ENCODE measurements around the gene TNFAIP8L2. TPM values are rescaled to one million over a fixed set of nuclear protein-coding genes. Genes with fewer than 3 reads are reported as not detected.

The TNFAIP8L2 gene
- polyA plus RNA-seq, 1 donor from 2014 or later: not detected

DNA sequence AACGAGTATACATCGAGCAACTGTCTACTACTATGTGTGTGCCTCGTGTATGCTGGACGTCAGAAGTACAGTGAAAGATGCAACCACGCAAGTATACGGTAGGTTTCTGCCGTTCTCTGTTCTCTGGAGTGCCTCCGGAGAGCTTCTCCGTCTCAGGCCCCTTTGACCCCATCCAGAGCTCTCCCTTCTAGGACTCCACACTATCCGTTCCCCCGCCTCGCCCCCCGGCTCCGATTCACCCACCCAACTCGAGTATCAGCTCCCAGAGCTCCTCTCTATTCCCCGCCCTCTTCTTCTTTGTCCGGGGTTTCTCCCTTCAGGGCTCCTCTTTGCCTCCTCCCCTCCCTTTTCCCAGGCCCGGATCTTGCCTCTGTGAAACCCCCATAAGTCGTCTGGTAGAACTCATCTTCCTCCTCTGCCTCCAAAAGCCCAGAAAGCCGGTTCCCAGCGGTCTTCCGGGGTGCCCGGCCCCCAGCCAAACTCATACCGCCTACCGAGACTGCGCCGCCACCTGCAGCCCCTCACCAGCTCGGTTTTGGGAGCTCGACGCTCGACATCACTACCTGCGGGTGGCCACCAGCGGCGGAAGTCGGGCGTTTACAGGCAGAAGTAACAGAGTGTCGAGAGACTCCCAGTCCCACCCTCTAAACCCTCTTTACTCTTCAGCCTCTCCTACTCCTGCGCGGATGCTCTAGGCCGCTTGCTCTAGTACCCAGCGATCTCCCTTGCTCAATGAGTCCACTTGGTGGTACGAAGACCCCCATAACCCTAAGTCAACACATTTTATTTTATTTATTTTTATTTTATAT lies 33.4 kb downstream of the TNFAIP8L2 start, which contains the start of gene VPS72 (continued):
- peak; percentile 84 for TF ChIP-seq MXI1 (conservative IDR thresholded peaks at IDR 0.05; ENCODE audit: poor library complexity, severe bottlenecking)

DNA sequence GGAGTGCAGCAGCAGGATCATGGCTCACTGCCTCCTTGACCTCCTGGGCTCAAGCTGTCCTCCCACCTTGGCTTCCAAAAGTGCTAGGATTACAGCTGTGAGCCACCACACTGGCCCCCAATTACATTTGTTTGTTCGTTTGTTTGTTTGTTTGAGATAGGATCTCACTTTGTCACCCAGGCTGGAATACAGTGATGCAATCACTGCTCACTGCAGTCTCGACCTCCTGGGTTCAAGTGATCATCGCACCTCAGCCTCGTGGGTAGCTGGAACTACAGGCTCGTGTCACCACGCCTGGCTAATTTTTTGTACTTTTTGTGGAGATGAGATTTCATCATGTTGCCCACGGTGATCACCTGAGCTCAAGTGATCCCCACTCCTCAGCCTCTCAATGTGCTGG lies 35.6 kb downstream of the TNFAIP8L2 start:
- Histone ChIP-seq H4K20me1 (ENCODE audit: insufficient read depth) (no peaks in the 10 kb centered on the region), H3K27me3 (ENCODE audit: insufficient read depth, low read depth, low read length) (peaks cover 5% of the 10 kb centered on the region), H3K27ac (ENCODE audit: low read length) (no peak overlapping the region), H3K4me2 (ENCODE audit: low read length) (no peak overlapping the region), H3K4me3 (ENCODE audit: low read length) (no peak overlapping the region), H3K9me2 (ENCODE audit: insufficient read depth, low read length) (no peaks in the 10 kb centered on the region), H3K79me2 (replicated peaks; ENCODE audit: insufficient read depth, low read length) (peaks cover 25% of the 10 kb centered on the region), H3F3A (ENCODE audit: insufficient read depth, low read length, poor library complexity, severe bottlenecking) (no peaks in the 10 kb centered on the region), H3K36me3 (ENCODE audit: insufficient read depth, low read length) (no peaks in the 10 kb centered on the region), H3K9me3 (ENCODE audit: low read length) (no peaks in the 10 kb centered on the region), H3K9ac (ENCODE audit: low read length) (no peak overlapping the region), H2AFZ (ENCODE audit: low read depth, low read length) (no peak overlapping the region)
- no peak for TF ChIP-seq EZH2 (IDR thresholded peaks at IDR 0.05; ENCODE audit: borderline replicate concordance, insufficient read depth, low read length, poor library complexity, severe bottlenecking)
- TF ChIP-seq SMC3 (conservative IDR thresholded peaks at IDR 0.05; ENCODE audit: poor library complexity): no peak
- TF ChIP-seq, protein P1, sequence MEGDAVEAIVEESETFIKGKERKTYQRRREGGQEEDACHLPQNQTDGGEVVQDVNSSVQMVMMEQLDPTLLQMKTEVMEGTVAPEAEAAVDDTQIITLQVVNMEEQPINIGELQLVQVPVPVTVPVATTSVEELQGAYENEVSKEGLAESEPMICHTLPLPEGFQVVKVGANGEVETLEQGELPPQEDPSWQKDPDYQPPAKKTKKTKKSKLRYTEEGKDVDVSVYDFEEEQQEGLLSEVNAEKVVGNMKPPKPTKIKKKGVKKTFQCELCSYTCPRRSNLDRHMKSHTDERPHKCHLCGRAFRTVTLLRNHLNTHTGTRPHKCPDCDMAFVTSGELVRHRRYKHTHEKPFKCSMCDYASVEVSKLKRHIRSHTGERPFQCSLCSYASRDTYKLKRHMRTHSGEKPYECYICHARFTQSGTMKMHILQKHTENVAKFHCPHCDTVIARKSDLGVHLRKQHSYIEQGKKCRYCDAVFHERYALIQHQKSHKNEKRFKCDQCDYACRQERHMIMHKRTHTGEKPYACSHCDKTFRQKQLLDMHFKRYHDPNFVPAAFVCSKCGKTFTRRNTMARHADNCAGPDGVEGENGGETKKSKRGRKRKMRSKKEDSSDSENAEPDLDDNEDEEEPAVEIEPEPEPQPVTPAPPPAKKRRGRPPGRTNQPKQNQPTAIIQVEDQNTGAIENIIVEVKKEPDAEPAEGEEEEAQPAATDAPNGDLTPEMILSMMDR (IDR thresholded peaks at IDR 0.05; ENCODE audit: poor library complexity, severe bottlenecking): no peak
- TF ChIP-seq TAF1 (IDR thresholded peaks at IDR 0.05; ENCODE audit: low read depth): no peak
- no peak for TF ChIP-seq RAD21 (conservative IDR thresholded peaks at IDR 0.05)
- TF ChIP-seq MXI1 (conservative IDR thresholded peaks at IDR 0.05; ENCODE audit: poor library complexity, severe bottlenecking): no peak
- TF ChIP-seq, protein P2, sequence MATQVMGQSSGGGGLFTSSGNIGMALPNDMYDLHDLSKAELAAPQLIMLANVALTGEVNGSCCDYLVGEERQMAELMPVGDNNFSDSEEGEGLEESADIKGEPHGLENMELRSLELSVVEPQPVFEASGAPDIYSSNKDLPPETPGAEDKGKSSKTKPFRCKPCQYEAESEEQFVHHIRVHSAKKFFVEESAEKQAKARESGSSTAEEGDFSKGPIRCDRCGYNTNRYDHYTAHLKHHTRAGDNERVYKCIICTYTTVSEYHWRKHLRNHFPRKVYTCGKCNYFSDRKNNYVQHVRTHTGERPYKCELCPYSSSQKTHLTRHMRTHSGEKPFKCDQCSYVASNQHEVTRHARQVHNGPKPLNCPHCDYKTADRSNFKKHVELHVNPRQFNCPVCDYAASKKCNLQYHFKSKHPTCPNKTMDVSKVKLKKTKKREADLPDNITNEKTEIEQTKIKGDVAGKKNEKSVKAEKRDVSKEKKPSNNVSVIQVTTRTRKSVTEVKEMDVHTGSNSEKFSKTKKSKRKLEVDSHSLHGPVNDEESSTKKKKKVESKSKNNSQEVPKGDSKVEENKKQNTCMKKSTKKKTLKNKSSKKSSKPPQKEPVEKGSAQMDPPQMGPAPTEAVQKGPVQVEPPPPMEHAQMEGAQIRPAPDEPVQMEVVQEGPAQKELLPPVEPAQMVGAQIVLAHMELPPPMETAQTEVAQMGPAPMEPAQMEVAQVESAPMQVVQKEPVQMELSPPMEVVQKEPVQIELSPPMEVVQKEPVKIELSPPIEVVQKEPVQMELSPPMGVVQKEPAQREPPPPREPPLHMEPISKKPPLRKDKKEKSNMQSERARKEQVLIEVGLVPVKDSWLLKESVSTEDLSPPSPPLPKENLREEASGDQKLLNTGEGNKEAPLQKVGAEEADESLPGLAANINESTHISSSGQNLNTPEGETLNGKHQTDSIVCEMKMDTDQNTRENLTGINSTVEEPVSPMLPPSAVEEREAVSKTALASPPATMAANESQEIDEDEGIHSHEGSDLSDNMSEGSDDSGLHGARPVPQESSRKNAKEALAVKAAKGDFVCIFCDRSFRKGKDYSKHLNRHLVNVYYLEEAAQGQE (IDR thresholded peaks at IDR 0.05; ENCODE audit: borderline replicate concordance): no peak
- TF ChIP-seq EP300 (conservative IDR thresholded peaks at IDR 0.05; ENCODE audit: poor library complexity, severe bottlenecking): no peak
- no peak for TF ChIP-seq POLR2AphosphoS5 (IDR thresholded peaks at IDR 0.05)

DNA sequence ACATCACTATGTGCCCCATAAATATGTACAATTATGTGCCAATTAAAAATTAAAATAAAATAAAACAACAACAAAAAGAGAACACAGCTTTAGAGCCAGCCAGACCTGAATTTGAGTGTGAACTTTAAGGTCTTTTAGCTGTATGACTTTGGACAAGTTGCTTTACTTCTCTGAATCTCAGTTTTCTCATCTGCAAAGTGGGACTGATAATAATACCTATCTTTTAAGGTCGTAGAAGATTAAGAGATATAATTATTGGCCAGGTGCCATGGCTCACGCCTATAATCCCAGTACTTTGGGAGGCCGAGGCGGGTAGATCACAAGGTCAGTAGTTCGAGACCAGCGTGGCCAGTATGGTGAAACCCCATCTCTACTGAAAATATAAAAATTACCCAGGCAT lies 36.9 kb downstream of the TNFAIP8L2 start:
- TF ChIP-seq SMC3 (conservative IDR thresholded peaks at IDR 0.05; ENCODE audit: poor library complexity): no peak
- TF ChIP-seq, protein P1 (IDR thresholded peaks at IDR 0.05; ENCODE audit: poor library complexity, severe bottlenecking): no peak
- no peak for TF ChIP-seq MXI1 (conservative IDR thresholded peaks at IDR 0.05; ENCODE audit: poor library complexity, severe bottlenecking)
- no peak for TF ChIP-seq RAD21 (conservative IDR thresholded peaks at IDR 0.05)
- TF ChIP-seq, protein P2 (IDR thresholded peaks at IDR 0.05; ENCODE audit: borderline replicate concordance): no peak
- TF ChIP-seq POLR2AphosphoS5 (IDR thresholded peaks at IDR 0.05): no peak
- TF ChIP-seq TAF1 (IDR thresholded peaks at IDR 0.05; ENCODE audit: low read depth): no peak
- TF ChIP-seq EP300 (conservative IDR thresholded peaks at IDR 0.05; ENCODE audit: poor library complexity, severe bottlenecking): no peak
- no peak for TF ChIP-seq EZH2 (IDR thresholded peaks at IDR 0.05; ENCODE audit: borderline replicate concordance, insufficient read depth, low read length, poor library complexity, severe bottlenecking)
- Histone ChIP-seq H3K79me2 (replicated peaks; ENCODE audit: insufficient read depth, low read length) (peaks cover 12% of the 10 kb centered on the region), H3K4me2 (ENCODE audit: low read length) (no peak overlapping the region), H4K20me1 (ENCODE audit: insufficient read depth) (no peaks in the 10 kb centered on the region), H3K9me3 (ENCODE audit: low read length) (no peaks in the 10 kb centered on the region), H2AFZ (ENCODE audit: low read depth, low read length) (no peak overlapping the region), H3K4me3 (ENCODE audit: low read length) (no peak overlapping the region), H3F3A (ENCODE audit: insufficient read depth, low read length, poor library complexity, severe bottlenecking) (no peaks in the 10 kb centered on the region), H3K36me3 (ENCODE audit: insufficient read depth, low read length) (no peaks in the 10 kb centered on the region), H3K9ac (ENCODE audit: low read length) (no peak overlapping the region), H3K9me2 (ENCODE audit: insufficient read depth, low read length) (no peaks in the 10 kb centered on the region), H3K27me3 (ENCODE audit: insufficient read depth, low read depth, low read length) (peaks cover 5% of the 10 kb centered on the region), H3K27ac (ENCODE audit: low read length) (no peak overlapping the region)

Measured in neural cell (in vitro differentiated cells).